ENCODE results near the gene KHDC4. TPM values are rescaled to one million over a fixed set of nuclear protein-coding genes. Genes with fewer than 3 reads are reported as not detected.
A peak's percentile ranks its signal among the peaks of the same experiment; 100 is the strongest.

The KHDC4 gene
- total and polyA plus RNA-seq, 9 of the 15 experiments (the other 6 are each of a cell fraction or from before 2014, with no cell fraction given), result 12.1 to 185 (median 65.6) TPM

GRCh38 chr1:155970531-155971167 is 36.4 kb upstream of the KHDC4 start (continued):
- TF ChIP-seq RBFOX2 (IDR thresholded peaks at IDR 0.05; ENCODE audit: low read depth, low read length), result peak; percentile 57
- 0 out of 2 replicates have a peak, but pooled peaks have one; percentile 41 for TF ChIP-seq NCOA1 (IDR thresholded peaks at IDR 0.05; ENCODE audit: low read depth)
- peak; percentile 66; the same call in 1 of the 2 replicates for TF ChIP-seq CTBP1 (IDR thresholded peaks at IDR 0.05; ENCODE audit: borderline replicate concordance)
- TF ChIP-seq, protein P1, sequence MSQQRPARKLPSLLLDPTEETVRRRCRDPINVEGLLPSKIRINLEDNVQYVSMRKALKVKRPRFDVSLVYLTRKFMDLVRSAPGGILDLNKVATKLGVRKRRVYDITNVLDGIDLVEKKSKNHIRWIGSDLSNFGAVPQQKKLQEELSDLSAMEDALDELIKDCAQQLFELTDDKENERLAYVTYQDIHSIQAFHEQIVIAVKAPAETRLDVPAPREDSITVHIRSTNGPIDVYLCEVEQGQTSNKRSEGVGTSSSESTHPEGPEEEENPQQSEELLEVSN (IDR thresholded peaks at IDR 0.05; ENCODE audit: borderline replicate concordance in 1 of 2, extremely low read depth in 1 of 2, insufficient read depth in 1 of 2, insufficient read length in 1 of 2, low read depth in 1 of 2, low read length in 1 of 2, poor library complexity in 1 of 2, severe bottlenecking in 1 of 2), result peak; percentile 55 to 80
- peak; percentile 80 for TF ChIP-seq HDAC2 (IDR thresholded peaks at IDR 0.05)
- peak; percentile 83 for TF ChIP-seq SMARCE1 (IDR thresholded peaks at IDR 0.05)
- TF ChIP-seq HDAC1 (IDR thresholded peaks at IDR 0.05), result peak in 1 of 2 experiments; percentile 82; a peak in 1 of 4 replicates
- no peak for TF ChIP-seq CAMTA2 (CRISPR knock-in tag; conservative IDR thresholded peaks at IDR 0.05)
- TF ChIP-seq CXXC5 (CRISPR knock-in tag; IDR thresholded peaks at IDR 0.05), result peak; percentile 39; the same call in 1 of the 2 replicates
- TF ChIP-seq MTA3 (IDR thresholded peaks at IDR 0.05; ENCODE audit: borderline replicate concordance), result 0 out of 2 replicates have a peak, but pooled peaks have one; percentile 62
- TF ChIP-seq NRF1 (conservative IDR thresholded peaks at IDR 0.05 in 1 of 2, IDR thresholded peaks at IDR 0.05 in 1 of 2), result peak; percentile 50 to 59
- TF ChIP-seq, protein P2, sequence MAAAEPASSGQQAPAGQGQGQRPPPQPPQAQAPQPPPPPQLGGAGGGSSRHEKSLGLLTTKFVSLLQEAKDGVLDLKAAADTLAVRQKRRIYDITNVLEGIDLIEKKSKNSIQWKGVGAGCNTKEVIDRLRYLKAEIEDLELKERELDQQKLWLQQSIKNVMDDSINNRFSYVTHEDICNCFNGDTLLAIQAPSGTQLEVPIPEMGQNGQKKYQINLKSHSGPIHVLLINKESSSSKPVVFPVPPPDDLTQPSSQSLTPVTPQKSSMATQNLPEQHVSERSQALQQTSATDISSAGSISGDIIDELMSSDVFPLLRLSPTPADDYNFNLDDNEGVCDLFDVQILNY (CRISPR knock-in tag; IDR thresholded peaks at IDR 0.05), result 0 out of 2 replicates have a peak, but pooled peaks have one; percentile 16
- TF ChIP-seq ZNF592 (IDR thresholded peaks at IDR 0.05), result peak; percentile 77
- peak; percentile 25; the same call in 1 of the 2 replicates for TF ChIP-seq THRB (CRISPR knock-in tag; conservative IDR thresholded peaks at IDR 0.05)
- peak; percentile 47; the same call in 1 of the 2 replicates for TF ChIP-seq NFRKB (IDR thresholded peaks at IDR 0.05; ENCODE audit: low read depth)
- TF ChIP-seq NBN (IDR thresholded peaks at IDR 0.05; ENCODE audit: low read depth), result peak; percentile 45; the same call in 1 of the 2 replicates

Data from K562 (cell line).